T-helper 9 cell (primary cell): Measurements from ENCODE around the gene FAM193A.
A peak's percentile ranks its signal among the peaks of the same experiment; 100 is the strongest.
"Not testable (repeated sequence)": the region's sequence is repeated elsewhere in the genome, so short reads cannot be mapped to it uniquely, and the experiment has no call there.

ENCODE experiments used
- DNase-seq: peaks from one replicate; pipeline ENCODE4 v3.0.0-alpha.2; 2020

The FAM193A gene

DNA sequence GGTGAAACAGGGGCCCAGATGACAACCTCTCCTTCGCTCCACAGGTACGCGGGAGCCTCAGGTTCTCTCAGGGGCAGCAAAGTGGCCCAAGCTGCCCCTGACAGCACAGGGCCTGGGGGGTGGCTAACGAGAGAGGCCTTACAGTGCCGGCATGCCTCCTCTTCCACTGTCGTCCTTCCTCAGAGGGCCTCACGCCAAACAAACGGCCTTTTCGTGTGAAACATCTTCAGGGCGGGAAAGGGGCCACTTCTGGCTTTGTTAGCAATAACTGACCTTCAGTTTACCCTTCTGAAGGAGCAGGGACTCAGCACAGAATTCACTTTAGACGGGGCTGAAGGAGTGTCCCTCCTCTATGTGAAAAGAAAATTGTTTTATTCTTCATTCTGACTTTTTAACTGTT lies 21.5 kb upstream of the FAM193A start:
- not testable (repeated sequence) for DNase-seq

DNA sequence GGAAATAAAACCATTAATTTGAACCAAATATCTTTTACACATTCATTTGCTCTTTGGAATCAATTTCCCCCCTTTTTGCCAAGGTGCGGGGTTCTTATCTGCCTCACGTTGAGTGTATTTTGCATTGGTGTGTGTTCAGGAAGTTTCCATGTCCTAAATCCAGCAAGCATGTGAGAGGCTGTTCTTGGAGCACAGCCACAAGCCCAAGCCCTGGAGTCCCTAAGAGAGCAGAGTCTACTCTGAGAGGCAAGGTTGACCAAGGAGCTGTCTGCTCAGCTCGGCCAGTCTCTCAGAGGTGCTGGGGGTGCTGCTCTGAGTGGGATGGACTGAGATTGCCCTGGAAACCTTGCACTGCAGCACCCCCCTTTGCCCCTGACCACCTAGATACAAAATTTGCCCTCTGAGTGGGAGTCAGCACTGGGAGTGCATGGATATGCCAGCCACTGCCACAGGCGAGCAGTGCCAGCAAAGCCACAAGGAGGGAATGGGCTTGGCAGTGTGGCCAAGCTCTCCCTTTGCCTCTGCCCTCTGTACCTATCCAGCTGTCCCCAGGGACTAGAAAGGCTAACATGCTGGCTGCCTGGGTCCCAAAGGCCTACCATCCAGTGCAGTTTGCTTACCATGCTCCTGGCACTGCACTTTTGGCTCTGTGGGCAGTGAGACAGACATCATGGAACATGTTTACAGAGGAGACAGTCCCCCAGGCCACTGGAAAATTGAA lies 20.5 kb upstream of the FAM193A start:
- no peak for DNase-seq

DNA sequence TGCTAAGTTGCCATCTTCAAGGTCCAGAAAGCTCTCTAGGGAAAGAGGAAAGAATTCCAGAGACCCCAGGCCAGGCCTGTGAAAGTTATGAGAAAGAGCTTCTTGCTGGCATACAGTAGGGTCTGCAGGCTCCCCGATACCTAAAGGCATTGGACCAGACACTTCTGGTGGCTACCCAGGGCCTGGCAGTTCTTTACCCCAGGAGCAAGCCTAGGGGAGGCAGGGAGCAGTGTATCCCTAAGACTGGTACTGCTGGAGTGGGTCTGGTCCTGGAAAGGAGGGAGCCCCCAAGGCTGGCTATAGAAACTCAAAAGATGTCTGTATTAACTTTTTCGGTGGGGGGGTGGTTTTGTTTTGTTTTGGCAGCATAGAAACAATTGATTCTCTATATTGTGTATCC lies 19.8 kb upstream of the FAM193A start:
- DNase-seq = no peak

- DNase-seq = no peak
Observed at GRCh38 chr4:2526559-2526958, 9.9 kb upstream of the FAM193A start.

- DNase-seq = no peak
Observed at GRCh38 chr4:2534904-2535375, 1.5 kb upstream of the FAM193A start.

DNA sequence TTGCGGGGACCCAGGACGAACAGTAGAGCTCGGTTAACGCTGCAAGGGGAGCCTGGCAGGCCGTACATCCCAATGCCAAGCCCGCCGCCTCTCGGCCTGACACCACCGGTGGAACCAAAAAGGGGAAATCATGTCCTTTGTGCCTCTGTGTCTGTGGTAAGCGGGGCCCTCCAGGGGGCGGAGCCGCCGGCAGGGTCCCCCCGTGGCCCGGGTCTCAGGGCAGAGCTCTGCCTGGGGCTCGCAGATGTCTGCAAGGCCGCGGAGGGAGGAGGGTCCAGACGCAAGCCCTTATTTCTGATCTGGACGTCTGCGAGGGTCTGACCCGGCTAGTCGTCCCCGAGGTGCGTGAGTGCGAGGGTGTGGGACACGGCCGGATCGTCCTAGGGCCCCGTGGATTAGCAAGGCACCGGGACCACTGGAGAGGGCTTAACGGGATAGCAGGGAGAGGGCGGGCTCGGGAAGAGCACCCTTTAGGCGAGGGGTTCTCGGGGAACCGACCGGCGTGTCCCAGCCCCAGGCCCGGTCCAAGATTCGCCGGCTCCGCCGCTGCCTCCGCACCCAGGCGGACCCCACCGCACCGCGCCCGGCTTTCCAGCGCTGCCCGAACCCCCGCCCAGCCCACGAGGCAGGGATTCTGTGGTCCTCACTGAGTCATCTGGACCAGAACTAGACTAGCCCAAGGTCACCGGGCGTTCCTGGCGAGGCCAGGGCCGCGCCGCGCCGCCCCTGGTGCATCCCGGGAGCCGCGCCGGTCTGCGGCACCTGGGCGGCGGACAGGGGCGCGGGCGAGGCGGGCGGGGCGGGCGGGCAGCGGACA lies 863 bp upstream of the FAM193A start:
- DNase-seq = peak; percentile 25

DNA sequence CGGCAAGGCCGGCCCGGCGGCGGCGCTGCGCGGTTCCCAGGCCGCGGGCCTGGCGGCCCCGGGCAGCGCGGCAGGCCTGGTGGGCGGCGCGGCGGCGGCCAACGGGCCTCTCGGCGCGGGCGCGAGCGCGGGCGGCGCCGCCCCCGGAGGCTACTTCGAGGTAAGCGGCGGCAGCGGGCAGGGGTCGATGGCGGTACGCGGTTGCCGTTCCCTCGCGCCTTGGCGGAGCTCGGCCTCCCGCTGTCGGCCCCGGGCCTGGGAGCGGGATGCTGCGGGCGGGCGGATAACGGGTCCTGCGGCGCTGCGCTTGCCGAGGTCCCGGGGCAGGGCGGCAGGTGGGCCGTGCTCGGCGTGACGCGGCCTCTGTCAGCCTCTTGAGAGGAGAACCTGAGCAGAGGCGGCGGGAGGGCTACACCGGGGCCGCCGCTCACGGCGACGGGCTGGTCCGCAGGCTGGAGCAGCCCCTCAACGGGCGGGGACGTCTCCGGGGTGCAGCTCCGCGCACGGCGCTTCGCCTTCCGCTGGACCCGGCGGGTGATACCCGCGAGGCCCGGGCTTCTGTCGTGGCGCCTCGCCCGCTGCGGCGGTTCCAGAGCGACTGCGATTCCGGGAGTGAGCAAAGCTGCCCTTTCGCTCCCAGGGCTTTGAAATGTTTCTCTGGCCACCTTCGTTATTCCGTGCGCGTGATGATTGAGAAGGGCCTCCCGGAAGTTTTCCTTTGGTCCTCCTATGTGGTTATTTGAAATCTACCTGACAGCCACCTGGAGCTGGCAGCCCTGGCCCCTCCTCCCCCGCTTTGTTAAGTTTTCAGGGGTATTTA lies 774 bp downstream of the FAM193A start:
- DNase-seq = peak; percentile 47

DNA sequence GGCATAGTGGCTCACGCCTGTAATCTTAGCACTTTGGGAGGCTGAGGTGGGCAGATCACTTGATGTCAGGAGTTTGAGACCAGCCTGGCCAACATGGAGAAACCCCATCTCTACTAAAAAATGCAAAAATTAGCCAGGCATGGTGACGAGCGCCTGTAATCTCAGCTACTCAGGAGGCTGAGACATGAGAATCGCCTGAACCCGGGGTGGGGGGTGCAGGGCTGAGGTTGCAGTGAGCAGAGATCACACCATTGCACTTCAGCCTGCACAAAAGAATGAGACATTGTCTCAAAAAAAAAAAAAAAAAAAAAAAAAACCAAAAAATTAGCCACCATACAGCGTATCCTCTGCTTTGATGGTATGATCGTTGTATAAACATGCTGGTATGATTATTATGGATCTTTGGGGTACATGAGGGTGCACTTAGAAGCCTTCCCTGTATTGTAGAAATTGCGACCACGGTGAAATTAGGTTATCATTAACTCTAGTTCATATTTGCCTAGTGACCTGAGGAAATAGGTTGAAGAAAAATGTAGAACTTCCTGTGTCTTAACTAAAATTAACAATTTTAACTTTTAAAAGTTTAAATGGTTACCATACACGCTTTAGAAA lies 7.2 kb downstream of the FAM193A start:
- DNase-seq = not testable (repeated sequence)

GRCh38 chr4:2545321-2546013 lies 9.0 kb downstream of the FAM193A start:
- no peak for DNase-seq

- no peak for DNase-seq
Observed at GRCh38 chr4:2546286-2546823, 9.9 kb downstream of the FAM193A start.

DNA sequence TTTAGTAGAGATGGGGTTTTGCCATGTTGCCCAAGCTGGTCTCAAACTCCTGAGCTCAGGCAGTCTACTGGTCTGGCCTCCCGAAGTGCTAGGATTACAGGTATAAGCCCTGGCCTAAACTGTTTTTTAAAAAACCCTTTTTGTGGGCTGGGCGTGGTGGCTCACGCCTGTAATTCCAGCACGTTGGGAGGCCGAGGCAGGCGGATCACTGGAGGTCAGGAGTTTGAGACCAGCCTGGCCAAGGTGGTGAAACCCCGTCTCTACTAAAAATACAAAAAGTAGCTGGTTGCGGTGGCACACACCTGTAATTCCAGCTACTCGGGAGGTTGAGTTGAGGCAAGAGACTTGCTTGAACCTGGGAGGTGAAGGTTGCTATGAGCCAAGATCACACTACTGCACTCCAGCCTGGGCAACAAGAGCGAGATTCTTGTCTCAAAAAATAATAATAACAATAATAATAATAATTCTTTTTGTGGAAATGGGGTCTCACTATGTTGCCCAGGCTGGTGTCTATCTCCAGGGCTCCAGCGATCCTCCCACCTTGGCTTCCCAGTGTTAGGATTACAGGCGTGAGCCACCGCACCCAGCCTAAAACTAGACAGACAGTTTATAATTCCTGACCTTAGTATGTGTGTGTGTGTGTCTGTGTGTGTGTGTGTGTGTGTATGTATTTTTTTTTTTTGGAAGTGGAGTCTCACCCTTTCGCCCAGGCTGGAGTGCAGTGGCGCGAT lies 10.7 kb downstream of the FAM193A start:
- not testable (repeated sequence) for DNase-seq

GRCh38 chr4:2551118-2551517 lies 14.7 kb downstream of the FAM193A start:
- DNase-seq = no peak

DNA sequence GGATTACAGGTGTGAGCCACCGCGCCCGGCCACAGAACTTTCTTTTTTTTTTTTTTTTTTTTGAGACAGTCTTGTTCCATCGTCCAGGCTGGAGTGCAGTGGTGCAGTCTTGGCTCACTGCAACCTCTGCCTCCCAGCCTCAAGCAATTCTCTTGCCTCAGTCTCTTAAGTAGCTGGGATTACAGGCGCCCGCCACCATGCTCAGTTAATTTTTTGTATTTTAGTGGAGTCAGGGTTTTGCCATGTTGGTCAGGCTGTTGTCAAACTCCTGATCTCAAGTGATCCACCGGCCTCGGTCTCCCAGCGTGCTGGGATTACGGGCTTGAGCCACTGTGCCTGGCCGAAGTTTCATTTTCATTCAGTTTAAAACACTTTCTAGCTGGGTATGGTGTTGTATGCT lies 16.4 kb downstream of the FAM193A start:
- no peak for DNase-seq

GRCh38 chr4:2558301-2558700 lies 21.9 kb downstream of the FAM193A start:
- no peak for DNase-seq

- DNase-seq = no peak
Observed at GRCh38 chr4:2560167-2560566, 23.7 kb downstream of the FAM193A start.

DNA sequence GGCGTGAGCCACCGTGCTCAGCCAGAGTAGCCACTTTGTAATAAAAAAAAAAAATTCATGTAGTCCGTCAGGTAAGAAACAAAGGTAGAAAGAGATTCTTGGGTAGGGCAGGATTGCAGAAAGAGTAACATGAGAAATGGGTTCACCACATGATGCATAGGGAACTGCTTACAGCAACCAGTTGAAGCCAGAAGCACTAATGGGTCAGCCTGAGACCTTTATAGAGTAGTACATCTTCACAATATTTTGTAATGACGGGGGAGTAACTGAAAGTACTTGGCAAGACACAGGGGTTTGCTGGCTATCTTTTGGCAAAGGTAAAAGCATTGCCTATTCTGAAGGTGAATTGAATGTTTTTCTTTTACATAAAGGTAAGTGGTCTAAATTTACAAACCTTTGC lies 29.1 kb downstream of the FAM193A start:
- DNase-seq = no peak

GRCh38 chr4:2570036-2570435 lies 33.6 kb downstream of the FAM193A start:
- DNase-seq = no peak

- no peak for DNase-seq
Observed at GRCh38 chr4:2570551-2571222, 34.2 kb downstream of the FAM193A start.

GRCh38 chr4:2572076-2572475 lies 35.6 kb downstream of the FAM193A start:
- no peak for DNase-seq

GRCh38 chr4:2572866-2573265 lies 36.4 kb downstream of the FAM193A start:
- no peak for DNase-seq

DNA sequence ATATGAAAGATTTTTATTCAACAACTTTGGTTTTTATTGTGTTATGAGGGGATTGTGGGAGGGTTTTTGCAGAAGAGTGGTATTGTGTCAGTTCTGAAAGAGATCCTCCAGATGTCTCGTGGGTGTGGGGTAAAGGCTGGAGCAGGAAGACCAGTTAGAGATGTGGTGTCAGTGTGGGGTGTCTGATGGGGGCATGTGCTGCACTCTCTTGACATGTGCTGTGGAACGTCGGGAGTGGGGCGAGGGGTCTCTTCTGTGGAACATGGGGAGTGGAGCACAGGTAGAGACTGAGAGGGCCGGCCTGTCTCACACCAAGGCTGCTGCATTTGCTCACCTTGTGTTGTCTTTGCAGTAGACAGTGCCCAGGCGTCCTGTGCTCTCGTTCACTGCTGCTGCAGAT lies 37.6 kb downstream of the FAM193A start:
- DNase-seq = no peak
